ENCODE results near the gene ARAP2.

ARAP2 gene

DNA sequence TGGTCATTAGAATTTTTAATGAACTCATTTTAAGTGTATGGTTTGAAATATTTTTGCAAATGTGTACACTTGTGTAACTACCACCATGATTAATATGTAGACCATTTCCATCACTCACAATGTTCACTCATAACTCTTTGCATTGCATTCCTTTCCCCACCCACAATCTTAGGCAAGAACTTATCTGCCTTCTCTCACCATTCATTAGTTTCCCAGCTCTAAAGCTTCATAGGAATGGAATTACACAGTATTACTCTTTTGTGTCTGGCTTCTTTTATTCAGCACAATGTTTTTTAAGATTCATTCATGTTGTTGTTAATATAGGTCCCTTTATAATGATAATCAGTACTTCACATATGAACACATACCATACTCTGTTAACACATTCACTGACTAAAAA lies 106.1 kb downstream of the ARAP2 start:
- TF ChIP-seq, protein P1, sequence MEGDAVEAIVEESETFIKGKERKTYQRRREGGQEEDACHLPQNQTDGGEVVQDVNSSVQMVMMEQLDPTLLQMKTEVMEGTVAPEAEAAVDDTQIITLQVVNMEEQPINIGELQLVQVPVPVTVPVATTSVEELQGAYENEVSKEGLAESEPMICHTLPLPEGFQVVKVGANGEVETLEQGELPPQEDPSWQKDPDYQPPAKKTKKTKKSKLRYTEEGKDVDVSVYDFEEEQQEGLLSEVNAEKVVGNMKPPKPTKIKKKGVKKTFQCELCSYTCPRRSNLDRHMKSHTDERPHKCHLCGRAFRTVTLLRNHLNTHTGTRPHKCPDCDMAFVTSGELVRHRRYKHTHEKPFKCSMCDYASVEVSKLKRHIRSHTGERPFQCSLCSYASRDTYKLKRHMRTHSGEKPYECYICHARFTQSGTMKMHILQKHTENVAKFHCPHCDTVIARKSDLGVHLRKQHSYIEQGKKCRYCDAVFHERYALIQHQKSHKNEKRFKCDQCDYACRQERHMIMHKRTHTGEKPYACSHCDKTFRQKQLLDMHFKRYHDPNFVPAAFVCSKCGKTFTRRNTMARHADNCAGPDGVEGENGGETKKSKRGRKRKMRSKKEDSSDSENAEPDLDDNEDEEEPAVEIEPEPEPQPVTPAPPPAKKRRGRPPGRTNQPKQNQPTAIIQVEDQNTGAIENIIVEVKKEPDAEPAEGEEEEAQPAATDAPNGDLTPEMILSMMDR (IDR thresholded peaks at IDR 0.05; ENCODE audit: control insufficient read depth, insufficient read depth, low read depth, low read length, missing control alignments), result no peak
- H3K4me3 ChIP-seq (ENCODE audit: control insufficient read depth, low read depth, low read length), result no peak overlapping the region
- no peak for DNase-seq (ENCODE audit: low read depth)

DNA sequence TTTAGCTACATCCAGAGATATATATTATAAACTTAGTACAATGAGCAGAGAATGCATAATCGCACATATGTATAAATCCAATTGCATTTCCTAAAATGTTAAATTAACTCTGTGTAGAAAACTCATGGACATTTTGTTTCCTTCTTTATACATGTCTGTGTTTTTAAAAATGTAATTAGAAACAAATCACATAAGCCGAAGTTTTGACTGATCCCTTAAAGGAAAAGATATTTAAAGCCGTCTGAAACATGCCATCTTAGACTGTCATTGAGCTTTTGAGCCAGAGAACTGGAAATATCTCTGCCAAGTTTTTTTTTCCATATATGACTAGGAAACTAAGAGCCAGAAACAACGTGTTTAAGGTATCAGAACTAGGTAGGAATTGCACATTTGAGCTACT lies 107.0 kb downstream of the ARAP2 start:
- DNase-seq (ENCODE audit: low read depth), result no peak
- TF ChIP-seq, protein P1 (IDR thresholded peaks at IDR 0.05; ENCODE audit: control insufficient read depth, insufficient read depth, low read depth, low read length, missing control alignments), result no peak
- H3K4me3 ChIP-seq (ENCODE audit: control insufficient read depth, low read depth, low read length), result no peak overlapping the region

DNA sequence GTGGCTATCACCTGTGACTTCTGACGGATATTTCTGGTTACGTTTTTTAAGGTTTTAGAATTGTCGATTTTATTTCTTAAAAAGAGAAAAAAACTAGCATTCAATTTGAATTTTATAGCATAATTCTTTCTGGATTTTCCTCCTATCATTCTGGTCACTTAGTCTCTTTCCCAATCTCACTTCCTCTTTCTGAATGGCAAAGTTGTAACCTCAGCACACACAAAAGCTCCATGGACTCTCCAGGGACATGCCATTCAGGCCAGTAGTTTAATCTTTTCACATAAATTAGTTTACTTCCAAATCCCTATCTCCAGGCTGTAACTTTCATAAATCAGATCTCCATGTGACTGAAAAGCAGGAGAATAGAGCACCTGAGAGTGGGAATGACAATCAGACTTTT lies 110.7 kb downstream of the ARAP2 start:
- no peak for DNase-seq (ENCODE audit: low read depth)
- TF ChIP-seq, protein P1 (IDR thresholded peaks at IDR 0.05; ENCODE audit: control insufficient read depth, insufficient read depth, low read depth, low read length, missing control alignments), result no peak
- no peak overlapping the region for H3K4me3 ChIP-seq (ENCODE audit: control insufficient read depth, low read depth, low read length)

DNA sequence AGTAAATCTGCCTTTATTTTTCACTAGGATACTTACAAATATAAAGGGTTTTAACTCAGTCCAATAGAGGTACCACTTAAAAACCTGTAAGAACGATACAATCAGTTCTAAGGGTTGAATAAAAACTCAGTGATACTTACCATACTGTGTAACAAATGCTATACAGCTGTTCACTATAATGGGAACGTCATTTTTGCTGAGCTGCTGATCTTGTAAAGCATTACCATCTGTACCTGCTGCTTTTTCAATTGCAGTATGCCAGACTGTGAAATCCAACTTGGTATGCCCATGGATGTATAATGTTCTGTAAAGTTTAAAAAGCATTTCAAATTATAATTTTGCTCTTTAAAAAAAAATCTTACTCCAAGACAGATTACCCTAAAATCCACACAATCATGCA lies 111.2 kb downstream of the ARAP2 start:
- TF ChIP-seq, protein P1 (IDR thresholded peaks at IDR 0.05; ENCODE audit: control insufficient read depth, insufficient read depth, low read depth, low read length, missing control alignments), result no peak
- no peak for DNase-seq (ENCODE audit: low read depth)
- H3K4me3 ChIP-seq (ENCODE audit: control insufficient read depth, low read depth, low read length), result no peak overlapping the region

DNA sequence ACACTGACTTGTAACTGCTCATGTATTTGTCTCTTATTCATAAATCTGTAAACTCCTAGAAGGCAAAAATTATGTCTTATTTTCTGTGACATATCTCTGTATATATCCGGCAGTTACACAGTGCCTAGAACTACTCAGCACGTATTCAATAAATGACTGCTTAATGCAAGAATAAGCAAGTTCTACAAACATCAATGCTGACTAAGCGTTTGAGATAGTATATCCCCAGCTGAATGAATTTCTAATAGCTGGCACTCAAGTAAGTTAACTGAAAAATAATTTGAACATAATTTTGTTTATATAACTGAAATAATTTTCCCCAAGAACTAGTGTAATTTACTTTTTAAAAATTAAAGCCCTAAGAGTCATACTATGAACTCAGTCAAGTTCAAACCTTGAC lies 113.7 kb downstream of the ARAP2 start:
- TF ChIP-seq, protein P1 (IDR thresholded peaks at IDR 0.05; ENCODE audit: control insufficient read depth, insufficient read depth, low read depth, low read length, missing control alignments), result no peak
- DNase-seq (ENCODE audit: low read depth), result no peak
- no peak overlapping the region for H3K4me3 ChIP-seq (ENCODE audit: control insufficient read depth, low read depth, low read length)

DNA sequence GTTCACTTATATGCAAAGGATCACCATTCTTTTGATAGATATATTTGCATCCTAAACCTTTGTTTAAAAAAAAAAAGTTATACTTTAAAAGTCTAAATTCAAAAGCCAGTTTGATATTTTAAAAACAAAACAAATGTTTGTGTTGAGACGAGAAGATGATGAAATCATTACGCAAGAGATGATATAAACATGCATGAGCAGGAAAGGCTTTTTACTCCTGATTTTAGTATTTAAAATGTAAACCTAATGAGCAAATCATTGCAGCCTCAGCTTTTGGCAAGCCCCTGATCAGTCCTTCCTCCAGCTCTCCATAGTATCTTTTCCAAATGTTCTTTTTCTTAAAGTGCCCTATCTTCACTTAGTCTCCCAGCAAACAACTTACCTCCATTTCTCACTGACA lies 115.6 kb downstream of the ARAP2 start:
- TF ChIP-seq, protein P1 (IDR thresholded peaks at IDR 0.05; ENCODE audit: control insufficient read depth, insufficient read depth, low read depth, low read length, missing control alignments), result no peak
- no peak overlapping the region for H3K4me3 ChIP-seq (ENCODE audit: control insufficient read depth, low read depth, low read length)
- no peak for DNase-seq (ENCODE audit: low read depth)

DNA sequence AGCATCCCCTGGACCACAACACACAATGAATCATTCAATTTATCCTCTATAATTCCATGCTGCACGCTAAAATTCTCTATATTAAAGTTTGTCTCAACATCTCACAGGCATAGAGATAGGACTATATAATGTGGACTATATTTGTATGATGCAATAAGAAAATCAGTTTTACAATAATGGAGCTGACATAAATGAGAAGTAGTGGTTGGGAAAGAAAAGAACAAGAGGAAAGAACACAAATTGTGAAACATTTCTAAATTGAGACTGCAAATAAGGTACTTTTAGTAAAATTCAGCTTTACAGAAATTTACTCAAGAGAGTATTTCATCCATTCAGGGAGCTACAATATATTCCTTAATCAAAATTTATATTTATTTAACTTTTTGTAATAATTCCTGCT lies 120.4 kb downstream of the ARAP2 start:
- TF ChIP-seq, protein P1 (IDR thresholded peaks at IDR 0.05; ENCODE audit: control insufficient read depth, insufficient read depth, low read depth, low read length, missing control alignments), result no peak
- H3K4me3 ChIP-seq (ENCODE audit: control insufficient read depth, low read depth, low read length), result no peak overlapping the region
- no peak for DNase-seq (ENCODE audit: low read depth)
